HG03135 (cell line): ENCODE data around the gene KIF14.
"Not testable (repeated sequence)": the region's sequence is repeated elsewhere in the genome, so short reads cannot be mapped to it uniquely, and the experiment has no call there.

Experiments used
- ATAC-seq: cut with Tn5 transposase; IDR thresholded peaks from one replicate; pipeline ENCODE4 v1.9.1; 2021; ENCODE audit warnings: mild to moderate bottlenecking, moderate library complexity; ENCODE audit not compliant: unreplicated experiment

Gene KIF14

GRCh38 chr1:200547386-200547785, 73.2 kb downstream of the KIF14 start:
- ATAC-seq: no peak

DNA sequence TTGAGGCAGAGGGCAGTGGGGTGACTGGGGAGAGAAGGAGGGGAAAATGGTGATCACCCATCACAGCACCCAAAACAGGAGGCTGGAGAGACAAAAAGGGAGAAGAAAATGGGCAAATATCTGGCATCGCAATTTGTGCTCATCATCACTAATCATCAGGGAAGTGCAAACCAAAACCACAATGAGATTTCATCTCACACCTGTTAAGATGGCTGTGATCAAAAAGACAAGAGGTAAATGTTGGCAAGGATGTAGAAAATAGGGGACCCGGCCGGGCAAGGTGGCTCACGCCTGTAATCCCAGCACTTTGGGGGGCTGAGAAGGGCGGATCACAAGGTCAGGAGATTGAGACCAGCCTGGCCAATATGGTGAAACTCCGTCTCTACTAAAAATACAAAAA, 74.0 kb downstream of the KIF14 start:
- ATAC-seq: no peak

DNA sequence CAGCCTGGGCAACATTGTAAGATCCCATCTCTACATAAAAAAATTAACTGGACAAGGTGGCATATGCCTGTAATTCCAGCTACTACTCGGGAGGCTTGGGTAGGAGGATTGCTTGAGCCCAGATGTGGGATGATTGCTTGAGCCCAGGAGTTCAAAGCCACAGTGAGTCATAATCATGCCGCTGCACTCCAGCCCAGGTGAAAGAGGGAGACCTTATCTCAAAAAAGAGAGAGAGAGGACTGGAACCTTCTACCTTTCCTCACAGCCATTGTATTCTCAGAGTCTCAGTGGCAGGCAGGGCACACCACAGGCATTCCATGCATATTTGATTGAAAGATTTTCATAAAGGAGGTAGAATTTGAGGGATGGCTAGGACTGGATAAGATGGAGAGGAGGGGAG, 78.4 kb downstream of the KIF14 start:
- no peak for ATAC-seq

DNA sequence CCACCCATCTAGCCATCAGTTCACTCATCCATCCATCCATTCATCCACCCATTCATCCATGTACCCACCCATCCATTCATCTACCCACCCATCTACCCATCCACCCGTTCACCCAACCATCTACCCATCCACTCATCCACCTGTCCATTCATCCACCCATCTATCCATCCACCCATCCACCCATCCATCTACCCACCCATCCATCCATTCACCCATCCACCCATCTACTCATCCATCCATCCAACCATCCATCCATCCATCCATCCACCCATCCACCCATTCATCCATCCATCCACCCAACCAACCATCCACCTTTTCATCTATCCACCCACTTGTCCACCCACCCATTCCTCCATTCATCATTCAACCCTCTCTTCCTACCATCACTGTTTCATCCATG, 80.3 kb downstream of the KIF14 start:
- ATAC-seq: no peak

DNA sequence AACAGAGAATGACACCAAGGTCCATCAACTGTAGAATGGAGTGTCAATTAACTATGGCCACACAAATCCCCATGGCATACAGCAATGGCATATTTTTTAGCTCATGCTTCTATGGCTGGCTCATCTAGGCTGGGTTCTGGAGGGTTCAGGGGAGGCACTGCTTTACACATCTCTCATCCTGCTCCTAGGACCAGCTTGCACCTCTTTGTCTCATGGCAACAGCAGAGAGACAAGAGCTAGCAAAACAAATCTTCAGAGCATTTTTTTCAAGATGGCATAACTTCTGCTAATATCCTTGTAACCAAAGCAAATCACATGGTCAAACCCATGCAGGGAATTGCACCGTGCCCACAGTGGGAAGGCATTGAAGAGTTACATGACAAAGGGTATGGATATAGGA, 82.4 kb downstream of the KIF14 start:
- ATAC-seq: no peak

DNA sequence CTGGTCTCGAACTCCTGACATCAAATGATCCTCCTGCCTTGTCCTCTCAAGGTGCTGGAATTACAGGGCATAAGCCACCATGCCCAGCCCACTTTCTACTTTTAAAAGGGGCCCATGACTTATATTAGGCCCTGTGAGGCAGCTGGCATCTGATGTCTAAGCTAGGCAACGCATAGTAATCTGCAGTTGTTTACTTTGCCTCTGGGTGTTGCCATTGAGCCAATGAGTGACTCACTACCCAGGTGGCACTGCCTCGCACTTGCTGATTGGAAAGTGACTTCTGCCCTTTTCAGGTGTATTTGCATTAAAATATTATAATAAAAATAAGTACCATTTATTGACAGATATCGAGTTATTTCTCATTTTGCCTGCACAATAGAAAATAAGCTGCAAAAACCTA, 84.9 kb downstream of the KIF14 start:
- ATAC-seq: no peak

DNA sequence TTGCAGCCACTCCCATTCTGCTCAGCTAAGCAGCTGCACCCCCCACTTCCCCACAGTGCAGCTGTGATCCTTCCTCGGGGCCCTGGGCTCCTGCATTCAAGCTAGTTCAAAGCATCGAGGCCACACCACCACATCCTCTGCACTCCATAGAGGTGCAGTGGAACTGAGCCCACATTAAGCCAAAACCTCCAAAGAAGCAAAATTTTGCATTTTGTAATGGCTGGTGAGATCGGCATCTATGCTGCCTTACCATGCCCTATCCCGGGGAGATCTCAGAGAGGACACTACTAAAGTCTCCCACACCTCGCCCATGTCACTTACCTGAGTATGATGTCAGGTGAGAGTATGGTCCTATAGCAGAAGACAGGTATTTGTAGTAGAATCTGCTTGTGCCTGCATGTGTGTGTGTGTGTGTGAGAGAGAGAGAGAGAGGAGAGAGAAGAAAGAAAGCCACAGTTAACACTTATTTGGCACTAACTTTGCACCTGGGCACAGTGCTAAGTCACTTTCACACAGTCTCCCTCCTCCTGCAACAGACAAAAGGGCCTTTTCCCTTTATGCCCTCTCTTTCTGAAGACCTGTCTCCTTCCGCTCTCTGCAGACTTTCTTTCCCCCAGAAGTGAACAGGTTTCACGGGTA, 89.8 kb downstream of the KIF14 start:
- no peak for ATAC-seq

- no peak for ATAC-seq
Measured at GRCh38 chr1:200528858-200529606, 91.5 kb downstream of the KIF14 start.

DNA sequence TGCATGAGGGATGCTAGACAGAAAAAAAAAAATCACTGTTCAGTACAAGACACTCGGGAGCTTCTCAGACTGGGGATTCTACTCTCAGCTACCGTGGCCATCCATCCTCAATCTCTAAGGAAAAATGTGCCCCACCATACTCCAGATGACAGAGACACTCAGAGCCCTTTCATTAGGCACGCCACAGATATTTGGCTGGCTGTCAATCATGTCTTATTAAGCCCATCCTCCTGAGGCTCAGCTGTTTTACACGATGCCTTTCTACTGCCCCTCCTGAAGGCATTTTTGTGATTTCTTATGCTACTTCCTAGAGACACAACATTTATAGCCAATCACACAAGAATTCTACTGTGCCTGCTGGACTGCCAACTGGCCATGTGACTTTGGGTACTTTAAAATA, 92.9 kb downstream of the KIF14 start:
- ATAC-seq: no peak

- no peak for ATAC-seq
Measured at GRCh38 chr1:200526709-200527612, 93.6 kb downstream of the KIF14 start.

- no peak for ATAC-seq
Measured at GRCh38 chr1:200525090-200525987, 95.2 kb downstream of the KIF14 start.

- ATAC-seq: not testable (repeated sequence)
Measured at GRCh38 chr1:200524551-200524950, 96.0 kb downstream of the KIF14 start.

GRCh38 chr1:200524092-200524491, 96.5 kb downstream of the KIF14 start:
- no peak for ATAC-seq

DNA sequence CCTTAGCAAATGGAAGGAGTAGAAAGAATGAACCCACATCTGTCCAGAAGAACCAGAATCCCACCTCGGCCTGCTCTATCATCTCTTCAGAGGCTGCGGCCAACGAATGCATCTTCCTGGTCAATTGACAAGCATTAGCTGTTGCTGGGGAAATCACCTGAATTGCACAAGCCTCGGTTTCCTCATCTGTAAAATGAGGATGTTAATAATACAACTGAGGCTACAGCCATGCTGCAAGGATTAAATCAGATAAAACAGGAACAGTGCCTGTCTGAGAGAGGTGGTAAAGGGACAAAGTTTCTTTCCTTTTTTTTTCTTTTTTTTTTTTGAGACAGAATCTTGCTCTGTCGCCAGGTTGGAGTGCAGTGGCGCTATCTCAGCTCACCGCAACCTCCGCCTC, 99.8 kb downstream of the KIF14 start:
- ATAC-seq: no peak

DNA sequence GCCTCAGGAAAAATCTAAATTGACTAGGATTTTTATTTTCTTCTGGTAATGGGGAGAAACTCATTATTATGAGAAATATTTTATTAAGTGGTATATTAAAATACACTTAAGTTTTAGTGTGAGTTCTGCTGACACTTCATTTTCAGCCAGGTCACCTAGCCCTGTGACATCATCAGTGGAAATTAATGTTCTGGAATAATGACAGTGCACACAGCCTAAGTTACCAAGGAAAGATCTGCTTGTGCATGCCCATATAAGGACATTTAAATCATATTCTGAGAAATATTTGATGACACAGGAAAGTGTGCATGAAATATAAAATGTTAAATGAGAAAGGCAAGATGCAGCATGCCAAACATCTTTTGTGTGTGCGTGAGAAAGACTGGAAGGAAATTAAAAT, 102.0 kb downstream of the KIF14 start:
- no peak for ATAC-seq

DNA sequence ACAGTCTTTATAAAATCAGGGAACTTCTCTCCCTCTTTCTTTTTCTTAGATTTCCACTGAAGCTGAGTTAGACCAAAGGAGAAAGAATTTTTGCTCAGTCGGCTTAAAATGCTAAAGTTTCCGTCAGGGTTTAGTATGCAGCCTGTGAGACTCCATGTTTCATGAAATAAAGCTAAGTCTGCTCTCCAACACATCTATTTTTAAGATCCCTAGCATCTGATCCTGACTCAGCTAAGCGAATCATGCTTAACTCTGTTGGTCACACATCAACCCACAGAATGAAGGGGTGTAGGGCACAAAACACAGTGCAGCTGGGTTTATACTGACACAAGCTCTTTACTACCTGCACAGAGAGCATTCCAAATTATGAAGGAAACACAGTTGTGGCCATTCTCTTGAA, 108.4 kb downstream of the KIF14 start:
- ATAC-seq: no peak

GRCh38 chr1:200510228-200510623, 110.3 kb downstream of the KIF14 start:
- peak; percentile 96 for ATAC-seq

- no peak for ATAC-seq
Measured at GRCh38 chr1:200506471-200506870, 114.1 kb downstream of the KIF14 start.

- no peak for ATAC-seq
Measured at GRCh38 chr1:200505257-200505656, 115.3 kb downstream of the KIF14 start.
